ENCODE data around the gene LGALS7B.

GRCh38 chr19:38836159-38836982 lies 47.4 kb downstream of the LGALS7B start:
- TF ChIP-seq CTCF (IDR thresholded peaks at IDR 0.05), result no peak
- TF ChIP-seq POLR2A (IDR thresholded peaks at IDR 0.05), result no peak
